HepG2 (cell line): ENCODE measurements around the gene PPP2R5C. TPM values are rescaled to one million over a fixed set of nuclear protein-coding genes. Genes with fewer than 3 reads are reported as not detected.
A peak's percentile ranks its signal among the peaks of the same experiment; 100 is the strongest.
"Not testable (repeated sequence)": the region's sequence is repeated elsewhere in the genome, so short reads cannot be mapped to it uniquely, and the experiment has no call there.

Experiments
- ATAC-seq: fragments of 200-7000 bp; cut with Tn5 transposase; 3 replicates; pipeline ENCODE4 v1.9.1; 2020; ENCODE audit warnings: mild to moderate bottlenecking, moderate library complexity
- BruUV-seq: library from RNA; stranded (reverse); fragments of 400-500 nt; replicated peaks from 2 replicates; lab custom pipeline; 2021; lab: Mats Ljungman, UMichigan
- CTCF ChIA-PET: fragments of 300-600 bp; formaldehyde crosslinking; extraction: SDS; loops from one replicate; lab custom pipeline; 2021; ENCODE audit warnings: low total read pairs, inconsistent platforms, low intra/inter-chr PET ratio; lab: Yijun Ruan, JAX
- POLR2A ChIA-PET: fragments of 350-600 bp; sonication (Branson Sonifier 250); formaldehyde crosslinking; loops from one replicate; lab custom pipeline; 2020; ENCODE audit warnings: antibody characterized with exemption, inconsistent platforms; lab: Yijun Ruan, JAX
- DNase-seq: peaks from one replicate; pipeline ENCODE4 v3.0.0-alpha.2; 2015; ENCODE audit warnings: low spot score
- FAIRE-seq: peaks from 3 replicates; lab custom pipeline; 2011; peaks lifted over from hg19 to GRCh38; lab: Jason Lieb, UNC
- H2AFZ ChIP-seq: one replicate; pipeline ENCODE4 v1.6.1; 2011; ENCODE audit warnings: low read length, inconsistent platforms
- H3K27ac ChIP-seq: fragments of 300-600 bp; 3 replicates; pipeline ENCODE4 v1.8.0; 2011; ENCODE audit warnings: mixed run types, mild to moderate bottlenecking, mixed read lengths, low read length, inconsistent platforms; ENCODE audit not compliant: insufficient read depth; ENCODE audit errors: extremely low read length
- H3K27me3 ChIP-seq, 2 experiments: fragments of 200-600 bp in 1 of 2; 2 replicates in 1 of 2; 3 replicates in 1 of 2; pipeline versions ENCODE4 v1.6.0 to v1.8.0; 2011; ENCODE audit warnings: low read length in 2 of 2, mild to moderate bottlenecking in 2 of 2, moderate library complexity in 2 of 2, inconsistent platforms in 1 of 2; ENCODE audit not compliant: insufficient read depth in 2 of 2, control insufficient read depth in 1 of 2
- H3K36me3 ChIP-seq, 2 experiments: fragments of 200-600 bp in 1 of 2; replicated peaks in 1 of 2; 2 replicates in 1 of 2; 3 replicates in 1 of 2; pipeline versions ENCODE4 v1.5.1 to v1.8.0; 2011; ENCODE audit warnings: low read length in 2 of 2, inconsistent platforms in 1 of 2; ENCODE audit not compliant: insufficient read depth in 2 of 2, control insufficient read depth in 1 of 2
- H3K4me1 ChIP-seq: 2 replicates; pipeline ENCODE4 v1.5.1; 2012; ENCODE audit warnings: low read length, inconsistent platforms; ENCODE audit not compliant: insufficient read depth
- H3K4me2 ChIP-seq: 2 replicates; pipeline ENCODE4 v1.6.0; 2011; ENCODE audit warnings: low read depth, low read length, inconsistent platforms
- H3K4me3 ChIP-seq, 3 experiments: fragments of 200-600 bp in 1 of 3; sonication (generic), shearing (Covaris generic) in 1 of 3; replicated peaks in 1 of 3; 2 replicates each; pipeline ENCODE4 v1.5.1; 2011 to 2016; ENCODE audit warnings: low read length in 3 of 3, inconsistent platforms in 2 of 3, low read depth in 2 of 3, mild to moderate bottlenecking in 2 of 3, control low read depth in 1 of 3, mixed read lengths in 1 of 3; ENCODE audit not compliant: insufficient read depth in 1 of 3
- H3K79me2 ChIP-seq: one replicate; pipeline ENCODE4 v1.6.1; 2011; ENCODE audit warnings: low read length, inconsistent platforms; ENCODE audit not compliant: insufficient read depth
- H3K9ac ChIP-seq: 2 replicates; pipeline ENCODE4 v1.6.0; 2011; ENCODE audit warnings: mild to moderate bottlenecking, low read depth, low read length, inconsistent platforms; ENCODE audit not compliant: insufficient read depth
- H3K9me3 ChIP-seq: 2 replicates; pipeline ENCODE4 v1.5.1; 2012; ENCODE audit warnings: mild to moderate bottlenecking, low read length
- H4K20me1 ChIP-seq: 2 replicates; pipeline ENCODE4 v1.6.0; 2011; ENCODE audit warnings: inconsistent platforms, mild to moderate bottlenecking, low read length, moderate library complexity; ENCODE audit not compliant: insufficient read depth
- CREB1 ChIP-seq, 2 experiments: fragments of 450-650 bp in 1 of 2; IDR thresholded peaks; 2 replicates each; pipeline ENCODE4 v1.6.1; 2016 to 2017; ENCODE audit warnings: control low read depth in 1 of 2, mild to moderate bottlenecking in 1 of 2, missing compliant biosample characterization in 1 of 2, missing genetic modification characterization in 1 of 2
- ELF3 ChIP-seq: IDR thresholded peaks from 2 replicates; pipeline ENCODE4 v1.6.1; 2016; ENCODE audit warnings: missing genetic modification reagents, missing compliant biosample characterization
- FOSL2 ChIP-seq: sonication (generic); formaldehyde crosslinking; IDR thresholded peaks from 2 replicates; pipeline ENCODE4 v1.4.0; 2020; ENCODE audit warnings: missing genetic modification reagents
- MAFK ChIP-seq, 2 experiments: IDR thresholded peaks in 1 of 2; conservative IDR thresholded peaks in 1 of 2; 2 replicates each; pipeline ENCODE4 v1.6.1; 2011; ENCODE audit warnings: improper control_type of control experiment in 2 of 2, low read length in 2 of 2
- MIER3 ChIP-seq: IDR thresholded peaks from 2 replicates; pipeline ENCODE4 v1.6.1; 2016; ENCODE audit warnings: missing compliant biosample characterization, borderline replicate concordance
- SP2 ChIP-seq: sonication (generic); formaldehyde crosslinking; IDR thresholded peaks from 2 replicates; pipeline ENCODE4 v1.5.1; 2020; ENCODE audit warnings: mild to moderate bottlenecking, missing genetic modification reagents
- TEAD3 ChIP-seq: optimal IDR thresholded peaks from 2 replicates; pipeline ENCODE3; 2016; ENCODE audit warnings: borderline replicate concordance
- THAP11 ChIP-seq: IDR thresholded peaks from 2 replicates; pipeline ENCODE4 v1.6.1; 2016; ENCODE audit warnings: missing biosample characterization, missing genetic modification reagents
- ZBTB38 ChIP-seq: sonication (generic); formaldehyde crosslinking; IDR thresholded peaks from 2 replicates; pipeline ENCODE4 v1.5.1; 2020; ENCODE audit warnings: mild to moderate bottlenecking, missing genetic modification reagents
- ZHX1 ChIP-seq: sonication (generic); formaldehyde crosslinking; IDR thresholded peaks from 2 replicates; pipeline ENCODE4 v1.8.1; 2022; ENCODE audit warnings: low read depth, mild to moderate bottlenecking, missing genetic modification reagents
- ZNF205 ChIP-seq: IDR thresholded peaks from 2 replicates; pipeline ENCODE4 v1.6.1; 2018; ENCODE audit warnings: missing biosample characterization, missing genetic modification reagents
- ZNF431 ChIP-seq: sonication (generic); formaldehyde crosslinking; IDR thresholded peaks from 2 replicates; pipeline ENCODE4 v1.9.0; 2022; ENCODE audit warnings: missing genetic modification reagents, low read depth, mild to moderate bottlenecking, borderline replicate concordance
- ZNF768 ChIP-seq: sonication (generic); formaldehyde crosslinking; IDR thresholded peaks from 2 replicates; pipeline ENCODE4 v1.4.0; 2020; ENCODE audit warnings: missing genetic modification reagents
- WGBS: methylation state at CpG from one replicate; pipeline ENCODE4 v1.1.6; 2017; ENCODE audit warnings: low lambda C conversion rate; 5-methylcytosine and 5-hydroxymethylcytosine counted together
- in situ Hi-C: cut with HindIII; loops from 2 replicates; pipeline ENCODE4 v1.10.0; 2017; ENCODE audit warnings: low pct_unique_long_range_greater_than_20kb; ENCODE audit not compliant: extremely low pct_ligation_motif_present
- intact Hi-C: fragments of 100-400 bp; cut with micrococcal nuclease; formaldehyde crosslinking; loops from one replicate; pipeline ENCODE4 v1.10.0; 2022; ENCODE audit not compliant: unreplicated experiment
- polyA plus RNA-seq, 8 experiments: library from polyadenylated mRNA; depleted of rRNA in 3 of 8; stranded (reverse) in 7 of 8; unstranded in 1 of 8; fragments of >200 nt; fragmentation: Illumina TruSeq in 4 of 8; extraction: Trizol in 4 of 8; gene quantifications; 2 replicates each; pipeline versions ENCODE4 v1.2.1 to v1.2.3, GENCODE V29; 2011 to 2016; ENCODE audit warnings: low read depth in 4 of 8, missing spikeins in 1 of 8, mixed read lengths in 1 of 8; ENCODE audit not compliant: insufficient read depth in 1 of 8
- total RNA-seq, 5 experiments: library from RNA; depleted of rRNA; stranded (reverse); fragments of >200 nt; fragmentation: Illumina TruSeq; extraction: Trizol; gene quantifications; 2 replicates each; pipeline ENCODE4 v1.2.3, GENCODE V29; 2016; ENCODE audit warnings: low read depth in 1 of 5

PPP2R5C gene
- total and polyA plus RNA-seq, 2 of the 13 experiments (the other 11 are each of a cell fraction or from before 2014, with no cell fraction given): 74.3 to 78.5 TPM

GRCh38 chr14:101971458-101971857, 209.9 kb downstream of the PPP2R5C start:
- ChIA-PET POLR2A (interaction anchor here (1.0 to 1.9 kb wide), 3 partner anchors 8 to 23 kb away, joined by 3 to 8 read pairs (median 3); no protein-coding TSS in a partner anchor), CTCF (interaction anchor here (2.3 kb wide), 1 partner anchor 11 kb away, joined by 10 read pairs; no protein-coding TSS in a partner anchor)
- H3K4me3 ChIP-seq, H3K27me3 ChIP-seq, FAIRE-seq, intact Hi-C loops, DNase-seq, BruUV-seq, in situ Hi-C loops, H3K9ac ChIP-seq, H3K27ac ChIP-seq, ATAC-seq, H2AFZ ChIP-seq, H3K4me2 ChIP-seq, H3K9me3 ChIP-seq: not testable (repeated sequence)
- peaks cover 47% of the 10 kb centered on the region for H3K4me1 ChIP-seq
- peaks cover 12% of the 10 kb centered on the region; the same call in 1 of the 2 replicates for H4K20me1 ChIP-seq
- TF ChIP-seq ZNF768 (CRISPR knock-in tag): peak; percentile 55; the same call in 1 of the 2 replicates
- H3K79me2 ChIP-seq: peaks cover 75% of the 10 kb centered on the region
- H3K36me3 ChIP-seq: peaks cover 6 to 24% of the 10 kb centered on the region in 2 experiments
- WGBS: 93% methylated on average over 2 of the region's 2 CpGs

- peak; percentile 88 for FAIRE-seq
- ChIA-PET POLR2A (interaction anchor here (1.0 to 1.9 kb wide), 3 partner anchors 9 to 24 kb away, joined by 3 to 8 read pairs (median 3); no protein-coding TSS in a partner anchor), CTCF (interaction anchor here (2.3 kb wide), 1 partner anchor 11 kb away, joined by 10 read pairs; no protein-coding TSS in a partner anchor)
- intact Hi-C loops (loop anchor here (1.0 kb wide), 1 partner anchor 10 kb away; no protein-coding TSS in a partner anchor), in situ Hi-C loops (no loop called here)
- BruUV-seq: no TSS peak
- no peak overlapping the region for H2AFZ ChIP-seq
- H3K27me3 ChIP-seq: no peaks in the 10 kb centered on the region
- H3K4me1 ChIP-seq: peaks cover 38% of the 10 kb centered on the region
- peaks cover 6 to 32% of the 10 kb centered on the region in 2 experiments for H3K36me3 ChIP-seq
- no peaks in the 10 kb centered on the region for H3K9me3 ChIP-seq
- H3K79me2 ChIP-seq: peaks cover 67% of the 10 kb centered on the region
- ATAC-seq: peak; percentile 99
- peaks cover 8% of the 10 kb centered on the region; the same call in 1 of the 2 replicates for H4K20me1 ChIP-seq
- peak overlapping the region in 1 of 3 experiments; percentile 1; a peak in 1 of 6 replicates for H3K4me3 ChIP-seq
- no peak overlapping the region for H3K27ac ChIP-seq
- WGBS: 39% methylated on average over 10 of the region's 10 CpGs
- H3K4me2 ChIP-seq: peak overlapping the region; percentile 31
- H3K9ac ChIP-seq: no peak overlapping the region
- peak; percentile 90 for DNase-seq
- TF ChIP-seq ELF3 (CRISPR knock-in tag) (0 out of 2 replicates have a peak, but pooled peaks have one; percentile 34), SP2 (CRISPR knock-in tag) (no peak), ZBTB38 (CRISPR knock-in tag) (peak; percentile 57; the same call in 1 of the 2 replicates), MAFK (conservative IDR thresholded peaks at IDR 0.05 in 1 of 2, IDR thresholded peaks at IDR 0.05 in 1 of 2; ENCODE audit: low read length in 2 of 2) (0 out of 4 replicates have a peak, but pooled peaks of 1 of the 2 experiments have one; percentile 12), CREB1 (IDR thresholded peaks at IDR 0.05) (peak; percentile 36; the same call in 1 of the 2 replicates), CREB1 (CRISPR knock-in tag; IDR thresholded peaks at IDR 0.05) (no peak; the same call in 1 of the 2 replicates), ZNF205 (CRISPR knock-in tag) (peak; percentile 72; the same call in 1 of the 2 replicates), TEAD3 (CRISPR knock-in tag) (peak; percentile 86), ZNF431 (CRISPR knock-in tag) (no peak), ZHX1 (no peak), THAP11 (CRISPR knock-in tag) (peak; percentile 74), MIER3 (CRISPR knock-in tag) (peak; percentile 30; the same call in 1 of the 2 replicates), FOSL2 (CRISPR knock-in tag) (peak; percentile 99)
These were observed 210.8 kb downstream of the PPP2R5C start for GRCh38 chr14:101972126-101972866.
